GM19455 (cell line): Measurements from ENCODE around the gene SPATA31E1.

Experiments used
- ATAC-seq: cut with Tn5 transposase; IDR thresholded peaks from one replicate; pipeline ENCODE4 v1.9.1; 2021; ENCODE audit not compliant: unreplicated experiment

SPATA31E1 gene

GRCh38 chr9:87862536-87863268 lies 20.0 kb upstream of the SPATA31E1 start:
- ATAC-seq, result no peak

- ATAC-seq, result no peak
Measured at GRCh38 chr9:87863882-87864465, 18.7 kb upstream of the SPATA31E1 start.

DNA sequence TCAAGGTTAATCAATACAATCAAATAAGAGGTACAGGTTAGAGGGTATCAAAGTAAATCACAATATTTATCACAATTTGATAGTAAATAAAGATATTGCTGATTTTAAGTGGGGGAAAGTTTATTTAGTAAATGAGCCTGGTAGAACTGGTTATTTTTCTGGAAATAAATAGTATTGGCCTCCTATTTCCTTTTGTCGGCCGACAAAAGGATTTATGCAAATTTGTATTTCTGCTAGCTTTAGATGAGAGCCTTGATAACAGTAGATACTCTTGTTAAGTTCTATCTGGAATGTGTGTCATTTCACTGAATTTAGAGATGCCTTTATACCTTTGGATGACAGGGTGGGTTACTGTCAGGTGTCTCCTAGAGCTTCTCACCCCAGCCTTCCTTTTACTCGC lies 17.8 kb upstream of the SPATA31E1 start:
- ATAC-seq, result no peak

DNA sequence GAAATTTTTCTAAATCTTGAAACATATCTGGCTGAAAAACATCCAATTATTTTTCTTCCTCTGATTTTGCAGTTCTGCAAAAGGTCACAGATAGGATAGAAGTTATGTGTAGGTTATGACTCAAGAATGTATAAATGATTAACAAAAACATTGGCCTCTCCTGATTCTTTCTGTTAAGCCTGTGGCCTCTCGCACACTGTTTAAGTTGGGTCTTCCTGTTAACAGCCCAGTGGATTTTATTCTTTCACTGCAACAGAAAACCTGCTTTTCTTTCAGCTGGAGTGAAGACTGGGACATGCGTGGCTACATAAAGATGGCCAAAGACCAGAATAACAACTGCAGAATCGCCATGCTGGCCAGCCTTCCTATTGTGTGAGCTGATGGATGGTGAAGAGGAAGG lies 17.1 kb upstream of the SPATA31E1 start:
- no peak for ATAC-seq

DNA sequence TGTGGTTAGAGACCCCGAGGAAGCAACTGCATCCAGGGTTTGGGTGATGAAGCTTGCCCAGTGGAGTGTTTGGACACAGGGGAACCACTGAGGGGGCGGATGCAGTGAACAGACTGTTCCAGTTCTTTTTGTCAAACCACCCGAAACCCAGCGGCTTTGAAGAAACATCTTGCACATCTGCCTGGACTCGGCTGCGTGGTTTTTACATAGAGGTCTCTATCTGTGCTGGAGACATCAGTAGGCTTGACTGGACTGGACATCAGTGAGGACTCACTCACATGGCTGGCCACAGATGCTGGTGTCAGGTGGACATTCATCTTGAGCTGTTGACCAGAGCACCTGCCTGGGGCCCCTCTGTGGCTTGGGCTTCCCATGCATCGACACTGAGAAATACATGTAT lies 15.3 kb upstream of the SPATA31E1 start:
- ATAC-seq, result no peak

GRCh38 chr9:87868175-87868574 lies 14.5 kb upstream of the SPATA31E1 start:
- ATAC-seq, result no peak

DNA sequence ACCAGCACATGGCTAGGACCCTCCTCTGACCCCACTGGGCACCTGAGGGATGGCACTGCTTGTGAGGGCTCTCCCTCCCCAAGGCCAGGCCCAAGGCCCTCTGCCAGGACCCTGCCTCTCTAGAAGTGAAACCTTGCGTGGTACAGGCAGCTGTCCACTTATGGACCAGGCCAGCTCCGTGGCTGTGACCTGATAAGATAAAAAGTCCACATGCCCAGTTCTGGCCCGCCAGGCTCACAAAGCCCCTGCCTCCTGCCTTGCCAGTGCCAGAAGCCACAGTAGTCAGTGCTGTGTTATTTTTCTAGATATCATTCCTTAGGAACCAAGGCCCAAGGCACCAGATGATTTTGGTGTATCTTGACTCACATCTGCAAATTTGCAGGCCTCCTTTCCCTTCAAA lies 14.0 kb upstream of the SPATA31E1 start:
- no peak for ATAC-seq

- no peak for ATAC-seq
Measured at GRCh38 chr9:87869082-87869481, 13.6 kb upstream of the SPATA31E1 start.

- no peak for ATAC-seq
Measured at GRCh38 chr9:87871425-87872078, 11.1 kb upstream of the SPATA31E1 start.

GRCh38 chr9:87872079-87872624 lies 10.5 kb upstream of the SPATA31E1 start:
- no peak for ATAC-seq

DNA sequence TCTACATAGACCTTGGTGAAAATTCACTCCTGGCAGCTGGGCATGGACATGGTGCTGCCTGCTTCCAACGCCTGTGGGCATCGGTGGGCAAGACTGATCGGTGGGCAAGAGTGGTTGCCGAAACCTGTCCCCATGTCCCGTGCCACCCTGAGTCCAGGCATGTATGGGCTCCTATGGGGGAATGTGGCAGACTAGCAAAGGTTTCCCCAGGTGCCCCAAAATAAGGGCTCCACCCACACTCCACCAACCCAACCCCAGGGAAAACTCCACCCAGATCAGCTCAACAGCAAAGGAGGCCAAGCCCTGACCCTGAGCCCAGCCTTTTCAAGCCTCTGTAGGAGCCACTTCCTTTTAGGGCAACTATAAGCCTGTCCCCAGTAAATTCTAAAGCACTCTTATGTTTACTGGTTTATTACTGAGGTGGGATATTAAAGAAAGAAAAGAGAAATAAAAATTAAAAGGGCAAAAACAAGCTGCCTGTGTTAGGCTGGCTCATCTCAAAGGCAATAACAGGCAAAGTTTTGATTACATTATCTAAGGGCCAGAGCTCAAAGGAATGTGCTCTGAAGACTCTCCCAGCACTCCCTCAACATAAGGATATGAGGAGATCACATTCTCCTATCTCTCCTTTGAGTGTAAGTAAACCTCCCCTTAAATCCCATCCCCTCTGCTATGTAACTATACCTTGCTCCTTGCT lies 8.9 kb upstream of the SPATA31E1 start:
- no peak for ATAC-seq

GRCh38 chr9:87874304-87874623 lies 8.4 kb upstream of the SPATA31E1 start:
- no peak for ATAC-seq

DNA sequence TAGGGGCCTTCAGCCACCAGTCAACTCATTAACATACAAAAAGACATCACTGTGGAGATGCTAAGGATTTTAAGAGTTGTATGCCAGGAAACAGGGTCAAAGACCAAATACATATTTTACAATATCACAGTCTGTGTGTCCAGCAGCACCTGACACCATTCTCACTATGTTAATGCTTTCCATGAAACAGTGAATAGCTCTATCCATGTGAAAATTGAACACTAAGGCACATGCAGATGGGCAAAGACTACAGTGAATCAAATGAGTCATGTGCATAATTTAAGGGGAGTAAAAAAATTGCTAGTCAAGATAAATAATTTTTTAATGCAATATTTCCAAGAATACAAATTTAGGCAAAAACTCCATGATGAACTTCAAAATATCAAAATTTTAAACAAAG lies 7.6 kb upstream of the SPATA31E1 start:
- no peak for ATAC-seq

- ATAC-seq, result no peak
Measured at GRCh38 chr9:87875831-87876545, 6.7 kb upstream of the SPATA31E1 start.

DNA sequence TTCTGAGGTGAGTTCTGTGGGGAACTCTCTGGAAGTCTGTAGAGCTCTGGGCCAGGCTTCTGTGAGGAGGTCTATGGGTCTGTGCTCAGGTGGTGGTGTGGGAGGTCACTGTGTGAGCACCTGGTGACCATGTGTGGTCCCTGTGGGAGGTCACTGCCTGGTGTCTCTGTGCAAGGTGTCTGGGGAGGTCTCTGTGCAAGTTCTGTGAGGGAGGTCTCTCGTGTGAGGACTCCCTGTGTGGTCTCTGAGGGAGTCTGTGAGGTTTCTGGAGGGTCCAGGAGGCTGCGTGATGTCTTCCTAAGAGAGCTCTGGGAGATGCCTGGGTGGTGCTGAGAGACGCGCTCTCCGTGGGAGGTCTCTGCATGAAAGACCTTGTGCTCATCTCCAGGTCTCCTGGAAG lies 6.0 kb upstream of the SPATA31E1 start:
- ATAC-seq, result no peak

DNA sequence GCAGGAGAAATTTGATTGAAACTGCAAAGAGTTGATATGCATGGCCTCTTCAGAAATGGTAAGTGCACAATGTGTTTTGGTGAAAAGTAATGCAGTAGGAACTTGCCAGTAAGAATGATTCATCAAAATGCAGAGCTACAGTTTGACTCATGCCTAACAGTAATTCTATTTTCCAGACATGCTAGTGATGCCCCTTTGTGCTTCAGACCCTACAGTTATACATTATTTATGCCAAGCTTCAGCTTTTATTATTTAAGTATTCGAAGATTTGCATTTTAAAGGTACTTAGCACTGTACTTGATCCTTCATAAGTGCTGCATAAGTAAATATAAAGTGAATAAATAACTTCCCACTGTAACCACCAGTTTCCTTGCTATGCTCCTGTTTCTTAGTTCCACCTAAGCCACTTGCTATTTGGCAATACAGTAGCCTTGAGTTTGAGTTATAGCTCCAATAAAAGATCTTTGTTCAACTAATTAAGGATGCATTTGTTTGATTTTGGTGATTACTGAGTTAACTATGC lies 3.6 kb upstream of the SPATA31E1 start:
- no peak for ATAC-seq

DNA sequence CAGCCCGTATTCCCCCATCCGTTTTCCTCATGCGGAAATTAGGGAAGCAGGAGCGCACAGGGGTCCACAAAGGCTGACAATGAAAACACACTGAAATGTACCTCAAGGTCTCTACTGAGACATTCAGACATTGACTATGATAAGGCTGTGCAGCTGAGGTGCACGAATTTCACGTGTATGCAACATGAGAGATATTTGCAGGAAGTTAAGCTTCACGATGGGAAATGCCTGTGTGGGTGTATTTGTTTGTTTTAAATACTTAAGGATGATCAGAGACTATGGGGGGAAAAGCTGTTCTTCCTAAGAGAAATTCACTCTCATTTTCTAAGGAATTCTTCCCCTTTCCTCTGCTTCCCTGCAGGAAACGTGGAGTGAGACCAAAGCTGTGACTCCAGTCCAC lies 2.6 kb upstream of the SPATA31E1 start:
- no peak for ATAC-seq

DNA sequence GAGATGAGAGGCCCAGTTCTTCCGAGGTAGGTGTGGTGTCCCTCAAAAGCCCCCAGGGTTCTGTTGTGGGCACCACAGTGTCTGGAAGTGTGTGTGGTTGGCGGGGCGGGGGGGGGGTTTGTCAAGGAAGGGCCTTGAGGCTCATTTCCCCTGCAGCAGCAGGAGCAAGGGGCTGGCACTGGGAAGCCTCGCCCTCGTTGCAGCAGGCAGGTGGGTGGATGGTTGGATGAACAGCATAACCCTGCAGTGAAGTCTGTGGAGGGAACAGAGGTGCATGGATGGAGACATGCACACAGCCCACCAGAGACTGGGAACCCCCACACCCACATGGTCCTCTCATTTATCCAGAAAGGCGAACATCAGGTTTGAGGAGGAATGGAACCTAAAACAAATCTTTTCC lies 2.0 kb upstream of the SPATA31E1 start:
- no peak for ATAC-seq

GRCh38 chr9:87883274-87883673 lies 597 bp downstream of the SPATA31E1 start:
- no peak for ATAC-seq

DNA sequence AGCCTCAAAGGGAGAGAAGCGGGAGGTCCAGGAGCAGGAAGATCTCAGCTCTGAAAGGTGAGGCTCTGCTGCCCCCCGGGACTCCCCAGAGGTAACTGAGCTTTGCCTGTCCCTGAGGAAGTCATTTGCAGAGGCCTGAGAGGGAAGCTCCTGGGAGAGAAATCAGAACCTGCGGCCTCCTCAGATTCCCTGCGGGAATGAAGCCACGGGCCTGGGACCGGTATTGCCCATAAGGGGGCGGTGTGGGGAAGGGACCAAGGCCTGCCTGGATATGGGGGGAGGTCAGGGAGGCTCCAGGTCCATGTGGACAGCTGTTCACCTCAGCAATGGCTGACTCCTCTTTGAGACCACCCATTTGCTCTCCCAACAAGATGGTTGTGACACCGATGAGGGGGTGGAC lies 1.3 kb downstream of the SPATA31E1 start:
- ATAC-seq, result no peak
